ENCODE measurements around the gene FCN2.

Gene FCN2

DNA sequence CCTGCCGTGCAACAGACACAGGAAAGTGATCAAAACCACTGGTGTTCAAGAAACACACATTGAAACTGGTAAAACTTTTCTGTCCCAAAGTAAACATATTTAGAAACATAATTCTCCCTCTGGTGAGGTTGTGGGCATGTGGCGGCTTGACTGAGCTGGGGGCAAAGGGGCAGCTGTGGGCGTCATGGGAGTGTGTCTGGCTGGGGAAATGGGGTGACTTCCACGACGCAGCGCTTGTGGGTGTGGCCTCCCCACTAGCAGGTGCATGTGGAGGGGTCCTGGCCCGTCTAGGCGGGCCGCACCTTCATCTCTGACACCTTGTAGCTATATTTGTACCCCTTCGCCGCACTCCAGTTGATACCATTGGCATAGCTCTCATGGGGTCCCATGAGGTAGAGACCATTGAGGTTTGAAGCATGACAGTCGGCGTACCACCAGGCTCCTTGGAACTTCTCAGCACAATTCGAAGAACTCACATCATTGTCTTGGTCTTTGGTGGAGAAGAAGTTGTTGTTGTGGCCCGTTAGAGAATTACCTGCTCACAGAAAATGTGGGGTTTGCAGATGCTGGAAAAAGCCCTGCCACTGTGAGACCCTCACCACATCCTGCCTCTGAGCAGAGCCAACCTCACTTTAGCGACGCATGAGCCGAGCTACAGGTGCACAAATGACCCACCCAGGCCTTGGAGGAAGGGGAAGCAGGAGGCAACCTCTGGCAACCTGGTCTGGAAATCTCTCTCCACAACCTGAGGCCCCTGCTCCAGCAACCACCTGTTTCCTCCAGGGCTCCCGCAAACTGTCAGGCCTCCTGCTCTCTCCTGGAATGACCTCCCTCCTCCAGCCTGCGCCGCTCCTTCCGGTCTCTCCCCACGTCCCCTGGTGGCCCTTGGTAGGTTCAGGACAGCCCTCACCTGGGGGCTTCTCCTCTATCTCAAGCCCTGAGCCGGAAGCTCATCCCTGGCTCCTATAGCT lies 29.2 kb downstream of the FCN2 start:
- DNase-seq (ENCODE audit: low read depth in 2 of 2) = no peak

DNA sequence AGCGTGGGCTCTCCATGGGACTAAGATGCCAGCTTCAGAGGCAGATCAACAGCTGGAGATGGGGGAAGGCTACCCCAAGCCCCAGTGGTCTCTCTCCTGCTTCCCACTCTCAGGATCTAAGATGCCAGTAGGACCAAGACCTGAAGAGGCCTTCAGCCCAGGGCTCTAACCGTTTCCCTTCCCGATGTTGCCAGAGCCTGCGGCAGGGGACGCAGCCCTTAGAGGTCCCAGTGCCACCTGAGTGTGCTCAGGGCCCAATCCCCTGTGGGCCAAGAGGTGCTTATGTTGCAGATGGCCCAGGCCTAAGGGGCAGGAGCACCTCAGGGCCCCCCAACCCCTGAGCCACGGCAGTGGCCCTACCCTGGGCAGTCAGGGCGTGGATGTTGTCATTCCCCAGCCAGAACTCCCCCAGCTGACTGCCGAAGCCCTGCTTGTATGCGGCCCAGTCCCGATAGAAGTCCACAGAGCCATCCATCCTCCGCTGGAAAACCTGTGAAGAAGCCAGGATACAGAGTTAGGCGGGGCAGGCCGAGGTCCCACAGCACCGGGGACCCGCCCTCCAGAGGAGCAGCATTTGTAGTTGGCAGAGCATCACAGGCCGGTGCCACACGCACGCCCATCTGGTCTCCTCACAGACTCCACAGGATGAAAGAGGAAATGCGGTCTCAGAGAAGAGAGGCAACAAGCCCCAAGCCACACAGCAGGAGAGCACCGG lies 31.7 kb downstream of the FCN2 start:
- DNase-seq (ENCODE audit: low read depth in 2 of 2) = no peak

GRCh38 chr9:134913041-134913712 lies 32.6 kb downstream of the FCN2 start:
- DNase-seq (ENCODE audit: low read depth in 2 of 2) = no peak

DNA sequence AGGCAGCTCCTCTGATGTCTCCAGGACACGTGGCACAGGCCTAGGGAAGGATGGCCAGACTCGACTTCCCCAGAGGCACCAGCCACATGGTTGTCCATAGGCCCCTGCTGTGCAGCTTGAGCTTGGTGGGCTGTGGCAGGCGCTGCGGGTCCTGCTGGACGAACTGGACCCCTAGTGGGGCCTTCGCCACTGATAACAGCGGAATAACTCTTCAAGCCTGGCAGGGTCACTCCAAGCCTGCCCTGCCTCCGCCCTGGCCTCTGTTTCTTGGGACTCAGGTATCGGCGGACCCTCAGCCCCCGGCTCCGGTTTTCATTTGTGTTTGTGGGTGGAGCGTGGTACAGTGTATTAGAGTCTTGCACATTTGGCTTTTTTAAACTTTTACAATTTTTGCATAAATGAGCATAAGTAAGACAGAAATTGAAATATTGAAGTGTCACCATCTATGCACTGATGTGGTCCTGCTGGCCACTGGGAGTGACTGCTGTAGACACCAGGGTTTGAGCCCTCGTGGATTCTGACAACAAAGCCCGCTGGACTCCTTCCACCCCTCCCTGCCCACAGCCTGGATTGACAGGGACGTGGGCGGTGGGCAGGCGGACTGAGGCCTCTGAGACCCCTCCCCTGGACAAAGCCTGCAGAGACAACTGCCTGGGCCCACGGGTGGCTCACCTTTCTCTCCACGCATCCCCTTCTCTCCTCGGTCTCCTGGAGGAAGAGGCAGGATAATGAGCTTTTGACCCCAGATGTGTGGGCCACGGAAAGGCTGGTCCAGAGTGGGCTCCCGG lies 33.3 kb downstream of the FCN2 start:
- DNase-seq (ENCODE audit: low read depth in 2 of 2) = no peak

DNA sequence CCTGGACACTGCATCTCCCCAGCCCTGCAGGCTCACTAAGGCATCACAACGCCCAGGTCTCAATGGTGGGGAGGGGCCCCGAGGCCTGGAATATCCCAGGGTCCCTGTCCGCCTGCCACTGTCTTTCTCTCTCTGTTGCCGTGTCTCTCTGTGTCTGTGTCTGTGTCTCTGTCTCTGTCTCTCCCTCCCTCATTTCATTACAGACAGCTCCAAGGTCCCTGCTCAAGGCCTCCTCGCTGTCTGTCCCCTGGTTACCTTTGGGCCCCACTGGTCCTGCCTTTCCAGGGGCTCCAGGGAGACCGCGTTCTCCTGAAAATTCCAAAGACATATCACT lies 33.9 kb downstream of the FCN2 start:
- no peak for DNase-seq (ENCODE audit: low read depth in 2 of 2)

- DNase-seq (ENCODE audit: low read depth in 2 of 2) = no peak
These were observed 34.7 kb downstream of the FCN2 start for GRCh38 chr9:134915046-134915985.

DNA sequence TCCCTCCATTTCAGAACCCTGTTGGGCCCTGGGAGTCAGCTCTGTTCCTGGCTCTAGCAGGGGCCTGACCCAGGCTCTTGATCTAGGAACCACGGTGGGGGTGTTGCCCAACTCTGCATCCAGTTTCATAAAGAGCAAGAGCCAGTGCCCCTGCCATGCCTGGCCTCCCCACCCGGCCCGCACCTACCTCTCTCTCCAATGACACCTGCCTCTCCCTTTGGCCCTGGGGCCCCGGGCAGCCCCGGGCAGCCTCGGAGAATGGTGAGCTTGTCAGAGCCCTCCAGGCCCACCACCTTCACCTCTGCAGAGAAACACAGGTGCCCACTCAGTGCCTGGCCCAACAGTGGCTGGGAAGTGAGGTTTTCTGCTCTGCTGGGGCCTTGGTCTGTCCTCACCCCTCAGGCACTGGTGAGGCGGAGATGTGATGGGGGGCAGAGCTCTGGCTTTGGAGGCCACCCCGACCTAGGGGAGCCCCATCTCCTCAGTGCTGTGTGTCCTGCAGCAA lies 35.6 kb downstream of the FCN2 start:
- DNase-seq (ENCODE audit: low read depth in 2 of 2) = no peak

GRCh38 chr9:134917431-134918373 lies 37.1 kb downstream of the FCN2 start, which contains the start of gene FCN1:
Gene FCN1 (minus strand): TSS chr9:134917912. CDS start chr9:134917871, 41 bp downstream.
- no peak for DNase-seq (ENCODE audit: low read depth in 2 of 2)

GRCh38 chr9:134918646-134919045 lies 38.0 kb downstream of the FCN2 start:
- DNase-seq (ENCODE audit: low read depth in 2 of 2) = no peak

GRCh38 chr9:134919303-134919702 lies 38.7 kb downstream of the FCN2 start:
- no peak for DNase-seq (ENCODE audit: low read depth in 2 of 2)

DNA sequence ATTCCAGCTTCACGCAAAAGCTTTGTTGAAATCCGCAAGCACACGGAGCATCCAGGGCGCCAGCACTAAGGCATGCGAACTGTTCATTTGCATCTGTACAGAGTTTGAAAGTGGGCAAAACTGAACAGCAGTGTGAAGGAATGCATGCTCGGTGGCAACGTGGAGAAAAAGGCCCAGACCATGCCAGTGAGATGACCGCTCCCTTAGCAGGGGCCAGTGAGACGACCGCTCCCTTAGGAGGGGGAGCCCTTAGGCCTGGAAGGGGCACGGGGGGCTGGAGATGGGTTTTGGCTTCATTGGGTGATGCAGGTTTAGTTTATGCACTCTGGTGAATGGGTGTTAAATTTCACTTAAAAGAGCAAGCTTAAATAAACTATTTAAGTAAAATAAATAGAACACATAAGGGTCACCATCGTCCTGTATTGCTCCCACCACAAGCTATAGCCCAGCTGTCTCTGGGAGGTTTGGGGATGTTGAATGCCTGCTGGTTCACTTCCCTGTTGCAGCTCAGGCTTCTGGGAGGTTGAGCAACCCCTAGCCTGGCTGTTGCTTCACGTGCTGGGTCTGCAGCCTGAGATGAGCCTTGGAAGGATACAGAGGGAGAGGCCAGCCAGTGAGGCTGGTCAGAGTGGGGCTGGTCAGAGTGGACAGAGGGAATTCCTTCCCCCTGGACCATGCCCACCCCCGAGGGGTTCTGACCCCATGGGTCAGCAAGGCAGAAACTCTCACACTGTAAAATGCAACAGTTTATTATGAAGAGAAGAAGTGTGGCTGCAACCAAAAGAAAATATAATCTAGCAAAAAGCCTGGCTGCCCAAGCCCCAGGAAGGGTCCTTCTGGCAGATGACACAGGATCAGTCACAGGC lies 41.7 kb downstream of the FCN2 start:
- DNase-seq (ENCODE audit: low read depth in 2 of 2) = no peak

- no peak for DNase-seq (ENCODE audit: low read depth in 2 of 2)
These were observed 42.3 kb downstream of the FCN2 start for GRCh38 chr9:134922932-134923240.

- no peak for DNase-seq (ENCODE audit: low read depth in 2 of 2)
These were observed 42.9 kb downstream of the FCN2 start for GRCh38 chr9:134923466-134923865.

- no peak for DNase-seq (ENCODE audit: low read depth in 2 of 2)
These were observed 44.5 kb downstream of the FCN2 start for GRCh38 chr9:134925011-134925511.

- DNase-seq (ENCODE audit: low read depth in 2 of 2) = no peak
These were observed 48.0 kb downstream of the FCN2 start for GRCh38 chr9:134928436-134929192.

DNA sequence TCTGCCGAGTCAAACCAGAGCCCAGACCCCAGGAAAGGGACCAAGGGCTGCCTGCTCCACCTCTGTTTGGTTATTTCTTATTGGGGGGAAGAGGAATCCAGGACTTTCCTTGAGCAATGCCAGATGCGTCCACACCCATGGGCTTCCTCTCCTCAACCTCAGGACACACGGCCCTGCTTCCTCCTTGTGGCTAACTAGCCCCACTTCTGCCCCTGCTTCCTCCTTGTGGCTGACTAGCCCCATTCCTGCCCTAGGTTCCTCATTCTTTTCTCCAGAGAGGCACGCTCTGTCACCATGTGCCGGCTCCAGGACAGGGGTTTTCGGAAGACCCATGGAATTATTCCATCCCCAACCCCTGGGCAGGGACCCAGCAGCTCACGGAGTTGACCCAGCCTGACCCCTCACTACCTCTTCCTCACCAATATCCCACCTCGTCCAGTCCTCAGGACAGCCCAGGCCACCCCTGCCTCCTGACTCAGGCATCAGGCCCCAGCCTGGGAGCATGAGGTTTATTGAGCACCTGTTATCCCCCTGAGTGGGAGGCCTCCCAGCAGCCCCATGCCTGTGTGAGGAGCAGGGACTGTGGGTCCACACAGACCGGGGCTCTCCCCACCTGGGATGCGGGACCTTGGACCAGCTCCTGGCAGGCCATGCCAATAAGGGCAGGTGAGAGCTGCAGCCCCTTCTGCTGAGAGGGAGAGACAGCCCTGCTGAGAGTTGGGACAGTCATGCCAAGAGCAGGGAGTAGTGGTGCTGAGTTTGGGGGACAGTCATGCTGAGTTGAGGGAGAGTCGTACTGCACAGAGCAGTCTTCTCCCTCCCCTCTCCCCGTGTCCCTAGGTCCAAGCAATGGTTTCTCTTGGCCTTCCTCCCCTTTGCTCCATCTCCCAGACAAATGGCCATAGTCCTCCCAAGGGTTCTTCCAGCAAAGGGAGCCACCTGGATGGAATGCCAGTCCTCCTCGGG lies 48.9 kb downstream of the FCN2 start:
- DNase-seq (ENCODE audit: low read depth in 2 of 2) = no peak
